Measurements from ENCODE around the gene SCAMP2. TPM values are rescaled to one million over a fixed set of nuclear protein-coding genes. Genes with fewer than 3 reads are reported as not detected.

SCAMP2 gene
- total RNA-seq, 2 donors from 2014 or later: 63.4 to 65.2 TPM

DNA sequence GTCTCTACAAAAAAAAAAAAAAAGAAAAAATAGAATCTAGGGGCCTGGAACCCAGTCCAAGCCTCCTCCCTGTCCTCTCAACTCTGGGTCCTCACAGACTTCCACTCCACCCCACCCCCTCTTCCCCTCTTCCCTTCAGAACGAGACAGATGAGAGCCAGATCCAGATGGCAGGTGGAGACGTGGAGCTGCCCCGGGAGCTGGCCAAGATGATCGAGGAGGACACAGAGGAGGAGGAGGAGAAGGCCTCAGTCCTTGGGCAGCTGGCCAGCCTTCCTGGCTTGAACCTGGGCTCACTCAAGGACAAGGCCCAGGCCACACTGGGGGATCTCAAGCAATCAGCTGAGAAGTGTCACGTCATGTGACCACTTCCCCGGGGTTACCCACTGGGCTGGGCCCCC, 43.2 kb downstream of the SCAMP2 start:
- ATAC-seq: no peak
- intact Hi-C loops (cut with DNase I): loop anchor here in 1 of 2 donors (10.0 kb wide), 2 partner anchors 45 to 75 kb away; partner anchors contain the start of genes CSK and FAM219B
- DNase-seq: no peak

DNA sequence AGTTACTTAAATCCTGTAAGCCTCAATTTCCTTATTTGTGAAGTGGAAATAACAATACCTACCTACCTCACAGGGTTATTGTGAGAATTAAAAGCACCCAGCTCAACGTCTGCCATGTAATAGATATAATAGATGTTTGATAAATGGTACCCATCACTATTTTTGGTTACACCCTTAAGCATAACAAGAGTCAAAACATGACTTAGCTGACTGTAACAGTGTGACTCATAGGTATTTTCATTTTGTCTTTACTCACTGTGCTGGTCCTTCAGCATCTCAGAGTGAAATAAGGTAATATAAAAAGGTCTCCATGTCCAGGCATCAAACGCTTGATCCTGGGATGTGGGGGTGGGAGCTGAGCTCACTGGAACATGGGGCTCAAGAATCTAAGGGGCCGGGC, 43.7 kb downstream of the SCAMP2 start:
- no peak for ATAC-seq
- DNase-seq: no peak
- intact Hi-C loops (cut with DNase I): no loop called here

DNA sequence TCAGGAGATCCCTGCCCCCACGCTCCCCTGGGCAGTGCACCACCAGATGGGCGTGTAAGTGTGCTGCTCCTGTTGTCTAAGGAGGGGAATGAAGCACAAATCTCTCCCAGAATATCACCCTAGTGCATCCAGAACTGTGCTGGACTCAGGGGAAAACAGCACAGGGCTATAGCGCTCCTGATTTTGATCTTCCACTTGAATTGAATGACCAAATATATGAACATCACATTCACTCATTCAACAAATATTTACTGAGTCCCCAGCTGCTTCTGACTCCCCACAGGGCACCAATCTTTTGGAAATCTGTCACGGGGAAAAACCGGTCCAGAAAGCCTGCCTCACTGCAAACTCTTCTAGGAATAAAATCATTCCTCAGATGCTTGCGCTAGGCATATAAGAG, 44.3 kb downstream of the SCAMP2 start:
- ATAC-seq: no peak
- intact Hi-C loops (cut with DNase I): no loop called here

DNA sequence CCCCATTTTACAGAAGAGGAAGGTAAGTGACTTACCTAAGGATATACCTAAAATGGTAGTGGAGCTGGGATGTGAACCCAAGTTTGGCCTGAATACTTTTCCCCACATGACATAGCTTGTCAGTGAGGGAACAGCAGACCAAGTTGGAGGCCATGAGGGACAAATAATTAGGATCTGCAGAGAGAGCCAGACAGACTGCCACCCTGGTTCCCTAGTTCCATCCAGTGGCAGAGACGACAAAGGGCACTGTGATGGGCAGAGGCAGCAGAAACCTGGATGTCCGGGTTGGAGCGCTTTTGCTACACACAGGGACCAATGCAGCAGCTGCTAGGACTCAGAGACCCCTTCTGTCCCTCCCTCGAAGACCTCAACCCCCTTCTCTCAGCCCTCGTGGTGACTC, 45.6 kb downstream of the SCAMP2 start:
- ATAC-seq: no peak
- intact Hi-C loops (cut with DNase I): no loop called here
- no peak for DNase-seq

More for the DNA sequence above, 44.3 kb downstream of the SCAMP2 start:
- no peak for DNase-seq

DNA sequence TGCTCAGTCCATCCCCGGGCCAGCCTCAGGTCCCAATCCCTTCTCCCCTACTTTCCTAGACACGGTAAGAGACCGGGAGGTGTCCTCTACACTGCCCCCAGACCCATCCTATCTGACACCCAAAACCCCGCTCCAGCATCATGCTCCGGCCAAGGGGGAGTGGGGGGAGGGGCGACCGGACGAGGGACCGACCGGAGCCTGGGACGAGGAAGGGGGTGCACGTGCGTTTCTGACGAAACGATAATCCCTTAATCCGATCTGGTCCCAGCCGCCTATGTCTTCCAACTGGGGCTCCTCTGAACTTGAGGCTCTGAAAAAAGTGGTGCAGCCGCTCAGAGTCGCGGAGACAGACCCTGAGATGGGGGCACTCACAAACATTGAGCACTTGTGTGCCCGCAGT, 46.2 kb downstream of the SCAMP2 start:
- intact Hi-C loops (cut with DNase I): no loop called here
- ATAC-seq: no peak
- no peak for DNase-seq

DNA sequence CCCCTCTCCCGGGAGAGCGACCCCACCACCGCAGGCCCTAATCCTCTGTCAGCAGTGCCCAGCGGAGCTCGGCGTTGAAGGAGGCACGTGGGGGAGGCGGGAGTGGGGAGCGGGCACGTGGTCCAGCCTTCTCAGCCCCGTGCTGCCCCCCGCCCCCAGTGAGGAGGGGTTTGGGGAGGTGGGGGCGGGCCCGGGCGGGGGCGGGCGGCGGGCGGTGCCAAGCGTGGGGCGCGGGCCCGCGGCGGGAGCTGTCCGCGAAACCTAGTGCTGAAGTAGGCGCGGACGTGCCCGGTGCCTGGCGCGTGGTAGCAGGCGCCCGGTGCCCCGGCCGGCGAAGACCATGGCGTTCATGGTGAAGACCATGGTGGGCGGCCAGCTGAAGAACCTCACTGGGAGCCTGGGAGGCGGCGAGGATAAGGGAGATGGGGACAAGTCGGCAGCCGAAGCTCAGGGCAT, 46.8 kb downstream of the SCAMP2 start, which contains the start of gene CPLX3:
Gene CPLX3 (plus strand): TSS at position 264 of the 456 bp plus-strand sequence. CDS start 77 bp downstream, at position 341.
- DNase-seq (peak; percentile 45), ATAC-seq (peak; percentile 31 to 50)
- intact Hi-C loops (cut with DNase I): no loop called here

GRCh38 chr15:74825866-74826265, 47.3 kb downstream of the SCAMP2 start:
- peak in 1 of 2 donors; percentile 3 for ATAC-seq
- DNase-seq: no peak
- intact Hi-C loops (cut with DNase I): no loop called here

DNA sequence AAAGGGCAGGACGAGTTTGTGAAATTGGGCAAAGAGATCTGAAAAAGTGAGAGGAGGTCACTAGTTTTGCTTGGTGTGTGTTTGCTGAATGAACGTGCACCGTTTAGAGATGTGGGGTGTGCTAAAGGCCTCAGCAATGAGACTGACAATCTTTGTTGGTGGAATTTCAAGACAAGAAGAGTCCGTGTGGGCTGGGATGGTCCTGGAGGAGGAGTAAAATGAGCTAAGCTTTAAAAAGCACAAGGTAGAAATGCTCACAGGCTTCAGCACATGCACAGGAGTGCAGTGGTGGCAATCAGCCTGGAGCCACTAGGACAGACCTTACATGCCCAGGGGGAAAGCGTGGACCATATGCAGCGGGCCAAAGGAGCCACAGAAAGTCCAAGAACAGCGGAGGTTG, 48.2 kb downstream of the SCAMP2 start:
- ATAC-seq (no peak), DNase-seq (no peak)
- intact Hi-C loops (cut with DNase I): no loop called here

DNA sequence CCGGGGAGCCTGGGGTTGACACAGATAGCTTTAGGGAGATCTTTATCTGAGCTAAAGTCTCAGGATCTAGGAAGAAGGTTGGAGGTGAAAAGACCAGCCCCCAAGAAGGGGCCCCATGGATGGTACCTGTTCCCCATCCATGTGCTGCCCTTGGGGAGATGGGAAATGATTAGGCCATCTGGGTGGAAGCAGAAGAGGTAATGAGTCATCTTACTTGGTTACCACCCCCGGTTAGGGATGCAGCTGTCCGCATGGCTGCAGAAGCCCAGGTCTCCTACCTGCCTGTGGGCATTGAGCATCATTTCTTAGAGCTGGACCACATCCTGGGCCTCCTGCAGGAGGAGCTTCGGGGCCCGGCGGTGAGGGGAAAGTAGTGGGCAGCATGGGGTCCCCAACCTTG, 49.8 kb downstream of the SCAMP2 start:
- no peak for DNase-seq
- no peak for ATAC-seq
- intact Hi-C loops (cut with DNase I): no loop called here

- DNase-seq: no peak
- intact Hi-C loops (cut with DNase I): no loop called here
- ATAC-seq: no peak
Observed at GRCh38 chr15:74822233-74822632, 50.9 kb downstream of the SCAMP2 start.

DNA sequence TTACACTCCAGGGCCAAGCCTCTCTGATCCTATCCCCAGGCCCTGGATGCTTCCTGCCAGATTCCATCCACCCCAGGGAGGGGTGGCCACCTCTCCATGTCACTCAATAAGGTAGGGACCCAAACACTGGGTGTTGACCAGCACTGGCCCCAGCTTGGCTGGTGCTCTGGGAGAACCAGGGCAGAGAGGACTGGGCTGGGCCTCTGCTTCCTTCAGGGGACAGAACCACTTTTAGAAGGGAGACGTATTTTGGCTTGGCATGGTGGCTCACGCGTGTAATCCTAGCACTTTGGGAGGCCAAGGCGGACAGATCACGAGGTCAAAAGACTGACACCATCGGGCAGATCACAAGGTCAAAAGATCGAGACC, 51.4 kb downstream of the SCAMP2 start:
- DNase-seq (no peak), ATAC-seq (no peak)
- intact Hi-C loops (cut with DNase I): no loop called here

GRCh38 chr15:74821091-74821789, 51.9 kb downstream of the SCAMP2 start:
- intact Hi-C loops (cut with DNase I): no loop called here
- ATAC-seq (peak; percentile 34 to 54), DNase-seq (no peak)

DNA sequence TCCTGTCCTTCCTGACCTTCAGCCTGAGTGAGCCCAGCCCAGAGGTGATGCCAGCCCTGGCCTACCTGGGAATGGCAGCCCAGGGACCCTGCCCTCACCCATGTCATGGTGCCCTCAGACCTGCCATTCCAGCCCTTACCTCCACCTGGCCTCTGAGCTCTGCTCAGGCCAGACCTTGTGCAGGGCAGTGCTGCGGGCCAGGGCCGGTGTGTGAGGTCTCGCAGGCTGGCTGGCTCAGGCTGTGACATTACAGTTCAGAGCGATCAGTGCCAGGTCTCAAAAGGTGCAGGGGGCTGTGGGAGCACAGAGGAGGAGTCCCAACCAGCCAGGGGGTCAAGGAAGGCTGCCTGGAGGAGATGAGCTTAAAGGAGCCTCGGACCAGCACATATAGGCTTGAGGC, 53.1 kb downstream of the SCAMP2 start:
- intact Hi-C loops (cut with DNase I): no loop called here
- no peak for DNase-seq
- no peak for ATAC-seq

- intact Hi-C loops (cut with DNase I): no loop called here
- DNase-seq (peak; percentile 69), ATAC-seq (peak; percentile 70 to 76)
Observed at GRCh38 chr15:74817370-74817737, 55.8 kb downstream of the SCAMP2 start.

GRCh38 chr15:74816624-74817369, 56.4 kb downstream of the SCAMP2 start:
- ATAC-seq (no peak), DNase-seq (no peak)
- intact Hi-C loops (cut with DNase I): no loop called here

DNA sequence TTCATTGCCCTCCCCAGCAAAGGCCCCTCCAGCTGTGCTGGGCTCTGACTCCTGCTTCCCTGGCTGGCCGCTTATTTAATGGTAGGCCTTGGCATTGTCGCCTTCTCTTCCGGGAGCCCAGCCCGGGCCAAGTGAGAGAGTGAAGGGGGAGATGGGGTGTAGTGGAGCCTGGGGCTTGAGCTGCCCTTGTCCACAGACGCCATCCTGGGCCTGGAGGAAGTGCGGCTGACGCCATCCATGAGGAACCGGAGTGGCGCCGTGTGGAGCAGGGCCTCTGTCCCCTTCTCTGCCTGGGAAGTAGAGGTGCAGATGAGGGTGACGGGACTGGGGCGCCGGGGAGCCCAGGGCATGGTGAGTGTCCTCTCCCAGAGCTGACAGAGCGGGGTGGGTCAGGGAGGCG, 57.2 kb downstream of the SCAMP2 start:
- intact Hi-C loops (cut with DNase I): no loop called here
- ATAC-seq (no peak), DNase-seq (no peak)

GRCh38 chr15:74815121-74815934, 57.8 kb downstream of the SCAMP2 start:
- ATAC-seq: peak; percentile 12 to 28
- DNase-seq: peak; percentile 58
- intact Hi-C loops (cut with DNase I): no loop called here

DNA sequence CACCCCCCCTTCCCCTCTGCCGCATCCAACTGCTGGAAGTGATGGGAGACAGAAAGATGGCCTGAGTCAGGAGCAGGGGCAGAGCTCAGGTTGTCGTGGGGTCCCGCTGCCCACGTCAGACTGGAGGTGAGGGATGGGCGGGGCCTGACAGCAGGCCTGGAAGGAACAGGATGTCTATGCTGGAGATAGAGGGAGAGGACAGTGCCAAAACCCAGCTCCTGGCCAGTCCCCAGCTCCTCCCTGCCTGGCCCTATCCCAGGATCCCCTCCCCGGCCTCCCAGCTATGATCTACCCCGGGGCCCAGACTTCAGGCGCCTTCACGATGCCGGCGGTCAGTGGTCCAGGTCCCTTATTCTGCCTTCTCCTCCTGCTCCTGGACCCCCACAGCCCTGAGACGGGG, 60.6 kb downstream of the SCAMP2 start, which contains the start of gene LMAN1L:
Gene LMAN1L (plus strand): TSS at position 303 of the 400 bp plus-strand sequence. CDS start 20 bp downstream, at position 323.
- peak; percentile 62 for DNase-seq
- intact Hi-C loops (cut with DNase I): no loop called here
- ATAC-seq: peak; percentile 64 to 66

- intact Hi-C loops (cut with DNase I): no loop called here
- no peak for DNase-seq
- no peak for ATAC-seq
Observed at GRCh38 chr15:74809956-74810355, 63.2 kb downstream of the SCAMP2 start.

DNA sequence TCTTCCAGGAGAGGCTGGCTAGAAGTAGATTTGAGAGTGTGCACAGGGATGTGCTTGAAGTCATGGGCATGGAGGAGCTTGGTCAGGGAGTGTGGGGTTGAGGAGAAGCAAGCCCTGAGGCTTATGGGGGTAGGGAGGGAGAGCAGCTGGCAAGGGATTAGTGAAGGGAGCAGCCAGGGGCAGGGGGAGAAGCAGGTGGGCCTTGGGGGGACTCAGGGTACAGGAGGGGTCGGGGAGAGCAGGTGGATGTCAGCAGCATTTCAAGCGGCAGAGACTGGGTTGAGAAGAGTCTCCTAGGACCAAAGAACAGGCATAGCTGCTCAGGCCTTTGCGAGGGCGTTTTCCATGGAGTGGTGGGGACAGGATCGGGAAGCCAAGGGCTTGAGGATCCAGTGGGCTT, 63.9 kb downstream of the SCAMP2 start:
- no peak for DNase-seq
- intact Hi-C loops (cut with DNase I): no loop called here
- no peak for ATAC-seq
